ENCODE results near the gene ATP10A. TPM values are rescaled to one million over a fixed set of nuclear protein-coding genes. Genes with fewer than 3 reads are reported as not detected.

Gene ATP10A
- total RNA-seq, 2 donors from 2014 or later = 28.6 to 36.8 TPM

- no peak for DNase-seq
- H3K9me3 ChIP-seq (ENCODE audit: control insufficient read depth, low read length, poor library complexity, severe bottlenecking) = no peaks in the 10 kb centered on the region
- H3K4me3 Mint-ChIP-seq = no peak overlapping the region
- no peak overlapping the region for H3K27ac Mint-ChIP-seq
- H3K36me3 Mint-ChIP-seq (ENCODE audit: low read depth) = peaks cover 17% of the 10 kb centered on the region
- no peaks in the 10 kb centered on the region for H3K27me3 Mint-ChIP-seq
- ATAC-seq = no peak
- H3K4me1 Mint-ChIP-seq = no peaks in the 10 kb centered on the region
These were observed 178.4 kb downstream of the ATP10A start for GRCh38 chr15:25684521-25685431.

GRCh38 chr15:25683911-25684310, 179.2 kb downstream of the ATP10A start:
- Mint-ChIP-seq H3K27ac (no peak overlapping the region), H3K27me3 (no peaks in the 10 kb centered on the region), H3K36me3 (ENCODE audit: low read depth) (peaks cover 17% of the 10 kb centered on the region), H3K4me3 (no peak overlapping the region), H3K4me1 (no peaks in the 10 kb centered on the region)
- no peaks in the 10 kb centered on the region for H3K9me3 ChIP-seq (ENCODE audit: control insufficient read depth, low read length, poor library complexity, severe bottlenecking)
- DNase-seq (no peak), ATAC-seq (no peak)

- H3K36me3 Mint-ChIP-seq (ENCODE audit: low read depth) = peaks cover 20% of the 10 kb centered on the region
- no peak overlapping the region for H3K27ac Mint-ChIP-seq
- H3K4me3 Mint-ChIP-seq = no peak overlapping the region
- H3K4me1 Mint-ChIP-seq = no peaks in the 10 kb centered on the region
- DNase-seq (no peak), ATAC-seq (no peak)
- no peaks in the 10 kb centered on the region for H3K27me3 Mint-ChIP-seq
- H3K9me3 ChIP-seq (ENCODE audit: control insufficient read depth, low read length, poor library complexity, severe bottlenecking) = no peaks in the 10 kb centered on the region
These were observed 179.7 kb downstream of the ATP10A start for GRCh38 chr15:25683415-25683814.

- H3K4me3 Mint-ChIP-seq = no peak overlapping the region
- H3K27me3 Mint-ChIP-seq = no peaks in the 10 kb centered on the region
- H3K27ac Mint-ChIP-seq = no peak overlapping the region
- H3K9me3 ChIP-seq (ENCODE audit: control insufficient read depth, low read length, poor library complexity, severe bottlenecking) = no peaks in the 10 kb centered on the region
- no peaks in the 10 kb centered on the region for H3K4me1 Mint-ChIP-seq
- H3K36me3 Mint-ChIP-seq (ENCODE audit: low read depth) = peaks cover 20% of the 10 kb centered on the region
- ATAC-seq (no peak), DNase-seq (no peak)
These were observed 180.8 kb downstream of the ATP10A start for GRCh38 chr15:25682340-25682739.

GRCh38 chr15:25680686-25681025, 182.5 kb downstream of the ATP10A start:
- Mint-ChIP-seq H3K36me3 (ENCODE audit: low read depth) (peaks cover 20% of the 10 kb centered on the region), H3K27me3 (no peaks in the 10 kb centered on the region), H3K27ac (no peak overlapping the region), H3K4me3 (no peak overlapping the region), H3K4me1 (no peaks in the 10 kb centered on the region)
- DNase-seq (no peak), ATAC-seq (no peak)
- H3K9me3 ChIP-seq (ENCODE audit: control insufficient read depth, low read length, poor library complexity, severe bottlenecking) = no peaks in the 10 kb centered on the region

GRCh38 chr15:25679964-25680685, 183.0 kb downstream of the ATP10A start:
- no peaks in the 10 kb centered on the region for H3K9me3 ChIP-seq (ENCODE audit: control insufficient read depth, low read length, poor library complexity, severe bottlenecking)
- peaks cover 20% of the 10 kb centered on the region for H3K36me3 Mint-ChIP-seq (ENCODE audit: low read depth)
- no peak for DNase-seq
- no peak for ATAC-seq
- H3K27me3 Mint-ChIP-seq = no peaks in the 10 kb centered on the region
- H3K4me1 Mint-ChIP-seq = no peaks in the 10 kb centered on the region
- peak overlapping the region; percentile 11 for H3K27ac Mint-ChIP-seq
- H3K4me3 Mint-ChIP-seq = no peak overlapping the region

GRCh38 chr15:25679492-25679891, 183.6 kb downstream of the ATP10A start:
- no peak for DNase-seq
- H3K36me3 Mint-ChIP-seq (ENCODE audit: low read depth) = peaks cover 20% of the 10 kb centered on the region

GRCh38 chr15:25678500-25678855, 184.6 kb downstream of the ATP10A start:
- peaks cover 20% of the 10 kb centered on the region for H3K36me3 Mint-ChIP-seq (ENCODE audit: low read depth)
- H3K4me3 Mint-ChIP-seq = no peak overlapping the region
- ATAC-seq (no peak), DNase-seq (no peak)
- no peaks in the 10 kb centered on the region for H3K27me3 Mint-ChIP-seq
- H3K9me3 ChIP-seq (ENCODE audit: control insufficient read depth, low read length, poor library complexity, severe bottlenecking) = no peaks in the 10 kb centered on the region
- H3K4me1 Mint-ChIP-seq = no peaks in the 10 kb centered on the region
- no peak overlapping the region for H3K27ac Mint-ChIP-seq

More at GRCh38 chr15:25679492-25679891, 183.6 kb downstream of the ATP10A start:
- ATAC-seq = no peak
- H3K9me3 ChIP-seq (ENCODE audit: control insufficient read depth, low read length, poor library complexity, severe bottlenecking) = no peaks in the 10 kb centered on the region
- Mint-ChIP-seq H3K27me3 (no peaks in the 10 kb centered on the region), H3K4me3 (no peak overlapping the region), H3K4me1 (no peaks in the 10 kb centered on the region), H3K27ac (no peak overlapping the region)

- no peak overlapping the region for H3K27ac Mint-ChIP-seq
- H3K4me1 Mint-ChIP-seq = no peaks in the 10 kb centered on the region
- ATAC-seq = no peak
- no peak for DNase-seq
- no peaks in the 10 kb centered on the region for H3K9me3 ChIP-seq (ENCODE audit: control insufficient read depth, low read length, poor library complexity, severe bottlenecking)
- H3K4me3 Mint-ChIP-seq = no peak overlapping the region
- no peaks in the 10 kb centered on the region for H3K27me3 Mint-ChIP-seq
- H3K36me3 Mint-ChIP-seq (ENCODE audit: low read depth) = peaks cover 16% of the 10 kb centered on the region
These were observed 185.2 kb downstream of the ATP10A start for GRCh38 chr15:25677719-25678499.

GRCh38 chr15:25676070-25676469, 187.1 kb downstream of the ATP10A start:
- no peak for ATAC-seq
- Mint-ChIP-seq H3K27me3 (no peaks in the 10 kb centered on the region), H3K36me3 (ENCODE audit: low read depth) (peaks cover 11% of the 10 kb centered on the region), H3K4me3 (no peak overlapping the region), H3K27ac (no peak overlapping the region), H3K4me1 (peaks cover 3% of the 10 kb centered on the region)
- H3K9me3 ChIP-seq (ENCODE audit: control insufficient read depth, low read length, poor library complexity, severe bottlenecking) = no peaks in the 10 kb centered on the region
- no peak for DNase-seq

- no peaks in the 10 kb centered on the region for H3K9me3 ChIP-seq (ENCODE audit: control insufficient read depth, low read length, poor library complexity, severe bottlenecking)
- peaks cover 4% of the 10 kb centered on the region for H3K27me3 Mint-ChIP-seq
- H3K27ac Mint-ChIP-seq = no peak overlapping the region
- ATAC-seq (no peak), DNase-seq (no peak)
- H3K36me3 Mint-ChIP-seq (ENCODE audit: low read depth) = peaks cover 7% of the 10 kb centered on the region
- H3K4me3 Mint-ChIP-seq = no peak overlapping the region
- H3K4me1 Mint-ChIP-seq = peaks cover 3% of the 10 kb centered on the region
These were observed 187.7 kb downstream of the ATP10A start for GRCh38 chr15:25675396-25675795.

- H3K9me3 ChIP-seq (ENCODE audit: control insufficient read depth, low read length, poor library complexity, severe bottlenecking) = no peaks in the 10 kb centered on the region
- H3K27me3 Mint-ChIP-seq = peaks cover 9% of the 10 kb centered on the region
- no peak for ATAC-seq
- DNase-seq = no peak
- H3K36me3 Mint-ChIP-seq (ENCODE audit: low read depth) = peaks cover 2% of the 10 kb centered on the region
- no peak overlapping the region for H3K4me3 Mint-ChIP-seq
- peaks cover 3% of the 10 kb centered on the region for H3K4me1 Mint-ChIP-seq
- no peak overlapping the region for H3K27ac Mint-ChIP-seq
These were observed 188.2 kb downstream of the ATP10A start for GRCh38 chr15:25674913-25675312.

- Mint-ChIP-seq H3K4me1 (peaks cover 4% of the 10 kb centered on the region), H3K4me3 (no peak overlapping the region)
- no peak for DNase-seq
These were observed 189.2 kb downstream of the ATP10A start for GRCh38 chr15:25673972-25674371.

More at GRCh38 chr15:25673972-25674371, 189.2 kb downstream of the ATP10A start:
- H3K27ac Mint-ChIP-seq = no peak overlapping the region
- peaks cover 2% of the 10 kb centered on the region for H3K36me3 Mint-ChIP-seq (ENCODE audit: low read depth)
- H3K27me3 Mint-ChIP-seq = peaks cover 17% of the 10 kb centered on the region
- no peak for ATAC-seq
- no peaks in the 10 kb centered on the region for H3K9me3 ChIP-seq (ENCODE audit: control insufficient read depth, low read length, poor library complexity, severe bottlenecking)

Measured in T-helper 17 cell (primary cell).